ENCODE measurements around the gene ARHGEF4. TPM values are rescaled to one million over a fixed set of nuclear protein-coding genes. Genes with fewer than 3 reads are reported as not detected.
A peak's percentile ranks its signal among the peaks of the same experiment; 100 is the strongest.

Gene ARHGEF4
- total and polyA plus RNA-seq, 10 donors, result 0.19 to 0.88 (median 0.46) TPM; not detected in 2

DNA sequence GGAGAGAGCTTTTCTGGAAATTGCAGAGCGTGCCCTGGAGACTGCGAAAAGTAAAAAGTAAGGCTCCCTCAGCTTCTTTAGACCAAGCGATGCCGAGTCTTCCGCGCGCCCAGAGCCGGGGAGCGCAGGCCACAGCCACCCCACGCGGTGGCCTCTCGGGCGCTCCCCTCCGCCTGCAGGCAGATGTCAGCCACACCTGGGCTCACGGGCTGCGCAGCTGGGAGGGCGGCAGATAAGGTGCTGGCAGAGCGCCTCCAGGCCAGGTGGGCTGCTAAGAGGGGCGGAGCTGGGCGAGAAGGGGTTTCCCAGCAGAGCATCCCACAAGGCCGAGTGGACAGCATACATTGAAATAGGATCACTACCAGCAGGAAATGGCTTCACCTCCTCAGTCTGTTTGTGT lies 81.7 kb downstream of the ARHGEF4 start:
- WGBS, 5 donors, result 77 to 92% (median 81%) methylated on average over 21 of the region's 21 CpGs
- Histone ChIP-seq H3K27ac (no peak overlapping the region), H3K36me3 (no peaks in the 10 kb centered on the region), H3K4me1 (no peaks in the 10 kb centered on the region), H3K4me3 (no peak overlapping the region), H3K27me3 (replicated peaks in 1 of 7) (peaks cover 0 to 48% (median 11%) of the 10 kb centered on the region in 7 donors), H3K9me3 (no peaks in the 10 kb centered on the region)
- no peak for TF ChIP-seq POLR2A (IDR thresholded peaks at IDR 0.05)
- TF ChIP-seq, protein P1, sequence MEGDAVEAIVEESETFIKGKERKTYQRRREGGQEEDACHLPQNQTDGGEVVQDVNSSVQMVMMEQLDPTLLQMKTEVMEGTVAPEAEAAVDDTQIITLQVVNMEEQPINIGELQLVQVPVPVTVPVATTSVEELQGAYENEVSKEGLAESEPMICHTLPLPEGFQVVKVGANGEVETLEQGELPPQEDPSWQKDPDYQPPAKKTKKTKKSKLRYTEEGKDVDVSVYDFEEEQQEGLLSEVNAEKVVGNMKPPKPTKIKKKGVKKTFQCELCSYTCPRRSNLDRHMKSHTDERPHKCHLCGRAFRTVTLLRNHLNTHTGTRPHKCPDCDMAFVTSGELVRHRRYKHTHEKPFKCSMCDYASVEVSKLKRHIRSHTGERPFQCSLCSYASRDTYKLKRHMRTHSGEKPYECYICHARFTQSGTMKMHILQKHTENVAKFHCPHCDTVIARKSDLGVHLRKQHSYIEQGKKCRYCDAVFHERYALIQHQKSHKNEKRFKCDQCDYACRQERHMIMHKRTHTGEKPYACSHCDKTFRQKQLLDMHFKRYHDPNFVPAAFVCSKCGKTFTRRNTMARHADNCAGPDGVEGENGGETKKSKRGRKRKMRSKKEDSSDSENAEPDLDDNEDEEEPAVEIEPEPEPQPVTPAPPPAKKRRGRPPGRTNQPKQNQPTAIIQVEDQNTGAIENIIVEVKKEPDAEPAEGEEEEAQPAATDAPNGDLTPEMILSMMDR (IDR thresholded peaks at IDR 0.05 in 8 of 11, conservative IDR thresholded peaks at IDR 0.05 in 3 of 11), result no peak
- DNase-seq, result no peak
- intact Hi-C loops (cut with DNase I; ENCODE audit: low total_unique reads), result no loop called here

DNA sequence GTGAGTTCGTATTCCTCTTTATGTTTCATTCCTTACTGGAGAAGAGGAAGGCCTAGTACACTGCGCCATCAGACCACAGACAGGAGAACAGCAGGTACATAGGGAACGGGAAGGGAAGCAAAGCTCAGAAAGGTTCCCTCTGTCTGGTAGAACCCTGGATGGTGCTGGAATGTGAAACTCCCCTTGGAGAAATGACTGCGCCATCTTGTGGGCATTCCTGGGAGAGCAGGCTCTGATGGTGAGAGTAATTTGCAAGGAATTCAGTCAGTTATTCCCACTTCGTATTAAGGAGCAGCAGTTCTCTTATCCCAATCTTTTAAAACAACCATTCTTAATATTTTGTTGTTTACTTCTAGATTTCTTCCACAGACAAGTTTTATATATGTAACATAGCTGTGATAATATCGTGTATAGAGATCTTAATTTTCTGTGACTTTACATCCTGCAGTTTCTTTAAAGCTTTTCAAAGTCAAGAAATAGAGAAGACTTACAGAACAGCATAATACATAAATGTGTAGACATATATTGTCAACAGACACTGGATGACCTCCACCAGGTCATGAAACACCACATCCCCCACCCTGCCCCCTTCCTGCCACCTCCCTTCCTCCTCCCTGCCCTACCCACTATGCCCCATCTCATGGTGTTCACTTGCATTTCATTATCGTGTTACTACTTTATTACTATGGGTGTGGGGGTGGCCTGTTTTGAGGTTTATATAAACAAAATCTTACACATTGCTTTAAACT lies 83.9 kb downstream of the ARHGEF4 start:
- peaks cover 0 to 28% (median 9%) of the 10 kb centered on the region in 7 donors for H3K27me3 ChIP-seq (replicated peaks in 1 of 7)
- H3K27ac ChIP-seq, result no peak overlapping the region
- no peaks in the 10 kb centered on the region for H3K4me1 ChIP-seq
- no peaks in the 10 kb centered on the region for H3K9me3 ChIP-seq
- 40 to 43% (median 43%) methylated on average over 7 of the region's 7 CpGs for WGBS, 5 donors
- no peak for DNase-seq
- no peak for TF ChIP-seq POLR2A (IDR thresholded peaks at IDR 0.05)
- TF ChIP-seq, protein P1 (IDR thresholded peaks at IDR 0.05 in 8 of 11, conservative IDR thresholded peaks at IDR 0.05 in 3 of 11), result peak; percentile 38 to 82 (median 70)
- no peak for TF ChIP-seq POLR2AphosphoS5 (IDR thresholded peaks at IDR 0.05)
- no peaks in the 10 kb centered on the region for H3K36me3 ChIP-seq
- H3K4me3 ChIP-seq, result no peak overlapping the region
- intact Hi-C loops (cut with DNase I; ENCODE audit: low total_unique reads), result no loop called here

DNA sequence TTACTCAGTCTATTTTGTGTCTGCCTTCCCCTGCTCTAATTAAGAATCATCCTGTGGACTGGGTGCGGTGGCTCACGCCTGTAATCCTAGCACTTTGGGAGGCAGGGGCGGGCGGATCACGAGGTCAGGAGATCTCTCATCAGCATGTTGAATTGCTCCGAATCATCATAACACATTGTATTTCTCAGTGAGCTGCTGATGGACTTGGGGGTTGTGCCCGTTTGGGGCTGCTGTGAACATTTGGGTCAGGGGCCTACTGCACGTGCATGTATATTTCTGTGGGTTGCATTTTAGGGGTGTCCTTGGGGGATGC lies 84.4 kb downstream of the ARHGEF4 start:
- Histone ChIP-seq H3K27ac (no peak overlapping the region), H3K27me3 (replicated peaks in 1 of 7) (peaks cover 0 to 22% (median 3%) of the 10 kb centered on the region in 7 donors), H3K36me3 (no peaks in the 10 kb centered on the region), H3K9me3 (no peaks in the 10 kb centered on the region), H3K4me1 (no peaks in the 10 kb centered on the region), H3K4me3 (no peak overlapping the region)
- intact Hi-C loops (cut with DNase I; ENCODE audit: low total_unique reads), result no loop called here
- TF ChIP-seq POLR2AphosphoS5 (IDR thresholded peaks at IDR 0.05) (no peak), POLR2A (IDR thresholded peaks at IDR 0.05) (no peak)
- TF ChIP-seq, protein P1 (IDR thresholded peaks at IDR 0.05 in 8 of 11, conservative IDR thresholded peaks at IDR 0.05 in 3 of 11), result no peak
- 81 to 89% (median 86%) methylated on average over 8 of the region's 8 CpGs for WGBS, 5 donors
- DNase-seq, result no peak

DNA sequence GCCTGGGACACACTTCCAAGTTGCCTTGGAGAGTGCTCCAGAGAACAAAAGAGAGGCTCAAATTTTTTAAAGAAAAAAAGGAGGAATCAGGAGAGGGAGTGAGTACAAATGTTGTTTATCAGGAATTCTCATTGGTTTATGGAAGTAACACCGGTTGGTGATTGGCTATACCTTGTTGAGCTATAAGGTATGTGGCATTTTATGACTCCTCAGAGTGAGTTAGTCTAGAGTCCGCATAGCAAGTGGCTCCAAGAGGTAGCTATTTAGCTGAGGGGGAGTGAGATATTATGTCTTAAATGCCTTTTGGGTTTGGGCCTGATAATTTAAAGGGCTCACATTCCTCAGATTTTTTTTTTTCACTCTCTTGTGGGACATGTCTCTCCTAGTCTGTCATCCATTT lies 85.7 kb downstream of the ARHGEF4 start:
- intact Hi-C loops (cut with DNase I; ENCODE audit: low total_unique reads), result no loop called here
- Histone ChIP-seq H3K27ac (no peak overlapping the region), H3K9me3 (peaks cover 0 to 6% (median under 1%) of the 10 kb centered on the region in 8 donors), H3K27me3 (replicated peaks in 1 of 7) (peaks cover 0 to 15% (median 0%) of the 10 kb centered on the region in 7 donors), H3K4me3 (no peak overlapping the region), H3K36me3 (no peaks in the 10 kb centered on the region), H3K4me1 (no peaks in the 10 kb centered on the region)
- DNase-seq, result no peak
- TF ChIP-seq POLR2A (IDR thresholded peaks at IDR 0.05) (no peak), POLR2AphosphoS5 (IDR thresholded peaks at IDR 0.05) (no peak)
- TF ChIP-seq, protein P1 (IDR thresholded peaks at IDR 0.05 in 8 of 11, conservative IDR thresholded peaks at IDR 0.05 in 3 of 11), result no peak
- WGBS, 5 donors, result 80 to 96% (median 87%) methylated on average over 2 of the region's 2 CpGs

All from spleen (tissue), 11 donors.